Activated CD8-positive, alpha-beta memory T cell treated with anti-CD3 and anti-CD28 coated beads for 48 hours (primary cell): ENCODE measurements around the gene NKPD1.
"Not testable (repeated sequence)": the region's sequence is repeated elsewhere in the genome, so short reads cannot be mapped to it uniquely, and the experiment has no call there.

ENCODE experiments used
- DNase-seq, 3 experiments: peaks; one replicate each; pipeline ENCODE4 v3.0.0-alpha.2; 2020; ENCODE audit warnings: low read depth in 2 of 3, low spot score in 2 of 3

Gene NKPD1

DNA sequence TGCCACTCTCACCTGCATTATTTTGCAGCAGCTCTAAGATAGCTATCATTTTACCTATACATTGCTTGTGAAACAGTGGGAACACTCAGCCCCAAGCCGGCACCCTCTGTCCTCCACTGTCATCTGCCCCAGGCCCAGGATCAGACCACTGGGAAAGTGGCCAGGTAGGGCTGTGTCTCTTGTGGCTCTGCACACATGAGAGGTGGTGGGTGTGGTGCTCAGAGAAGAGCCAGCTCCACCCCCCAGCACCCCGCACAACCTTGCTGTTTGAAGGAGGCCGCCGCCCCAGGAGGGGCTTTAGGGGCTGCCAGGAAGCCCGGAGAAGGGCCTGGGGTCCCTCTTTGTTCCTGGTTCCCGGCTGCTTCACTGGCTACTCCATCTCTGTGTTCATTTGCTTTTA, 41.2 kb downstream of the NKPD1 start:
- DNase-seq, result no peak

DNA sequence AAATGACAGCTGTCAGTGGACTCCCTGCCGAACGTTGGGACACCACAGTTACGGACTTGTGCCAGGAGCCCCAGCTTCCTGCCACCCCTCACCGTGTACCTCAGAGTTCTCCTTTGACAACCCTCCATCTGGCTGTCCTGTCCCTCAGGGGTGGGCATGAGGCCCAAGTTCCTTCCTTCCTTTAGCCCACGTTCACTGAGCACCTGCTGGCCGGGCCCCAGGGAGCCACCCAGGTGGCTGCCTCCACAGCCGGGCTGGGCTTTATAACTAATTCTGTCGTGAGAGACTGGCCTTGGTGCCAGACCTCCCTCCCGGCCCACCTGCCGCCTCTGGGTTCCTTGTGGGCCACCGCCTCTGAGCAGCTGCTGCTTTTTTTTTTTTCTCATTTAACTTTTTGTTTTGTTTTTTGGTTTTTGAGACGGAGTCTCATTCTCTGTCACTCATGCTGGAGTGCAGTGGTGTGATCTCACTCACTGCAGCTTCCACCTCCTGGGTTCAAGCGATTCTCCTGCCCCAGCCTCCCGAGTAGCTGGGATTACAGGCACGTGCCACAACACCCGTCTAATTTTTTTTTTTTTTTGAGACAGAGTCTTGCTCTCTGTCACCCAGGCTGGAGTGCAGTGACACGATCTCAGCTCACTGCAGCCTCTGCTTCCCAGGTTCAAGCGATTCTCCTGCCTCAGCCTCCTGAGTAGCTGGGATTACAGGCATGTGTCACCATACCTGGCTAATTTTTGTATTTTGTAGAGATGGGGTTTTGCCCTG, 42.0 kb downstream of the NKPD1 start:
- not testable (repeated sequence) for DNase-seq

DNA sequence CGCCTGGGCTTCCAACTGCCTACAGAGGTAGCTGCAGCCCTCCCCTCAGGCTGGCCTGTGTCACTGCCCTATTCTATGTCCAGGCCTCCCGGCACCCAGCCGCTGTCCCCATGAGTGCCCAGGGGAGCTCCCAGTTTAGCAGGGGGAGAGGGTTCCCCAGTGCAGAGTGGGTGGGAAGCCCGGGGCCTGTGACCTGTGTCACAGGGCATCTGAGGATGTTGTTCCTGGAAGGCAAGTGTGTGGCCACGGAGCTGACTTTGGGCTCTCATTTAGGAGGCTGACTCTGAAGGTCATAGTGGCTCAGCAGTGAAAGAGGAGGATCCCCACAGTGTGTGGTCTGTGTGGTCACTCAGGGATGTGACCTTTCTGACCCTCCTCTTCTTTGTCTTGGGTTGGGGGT, 42.7 kb downstream of the NKPD1 start:
- no peak for DNase-seq

DNA sequence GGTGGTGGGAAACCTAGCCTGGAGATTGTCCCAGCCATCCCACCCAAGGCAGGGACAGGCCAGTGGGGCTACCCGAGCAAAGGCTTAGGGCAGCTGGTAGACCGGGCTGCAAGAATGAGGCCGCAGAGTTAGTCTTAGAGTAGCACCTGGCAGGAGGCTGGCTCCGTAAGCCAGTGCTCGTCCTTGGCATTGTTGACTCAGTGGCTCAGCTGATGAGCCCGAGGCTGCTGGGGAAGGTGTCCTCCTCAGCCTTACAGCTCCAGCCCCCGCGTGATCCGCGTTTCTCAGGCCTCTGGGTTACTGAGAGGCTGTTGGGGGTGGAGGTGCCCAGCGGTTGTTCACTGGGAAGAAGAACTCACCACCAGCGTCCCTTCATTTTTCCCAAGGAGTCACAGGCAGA, 43.1 kb downstream of the NKPD1 start:
- no peak for DNase-seq

DNA sequence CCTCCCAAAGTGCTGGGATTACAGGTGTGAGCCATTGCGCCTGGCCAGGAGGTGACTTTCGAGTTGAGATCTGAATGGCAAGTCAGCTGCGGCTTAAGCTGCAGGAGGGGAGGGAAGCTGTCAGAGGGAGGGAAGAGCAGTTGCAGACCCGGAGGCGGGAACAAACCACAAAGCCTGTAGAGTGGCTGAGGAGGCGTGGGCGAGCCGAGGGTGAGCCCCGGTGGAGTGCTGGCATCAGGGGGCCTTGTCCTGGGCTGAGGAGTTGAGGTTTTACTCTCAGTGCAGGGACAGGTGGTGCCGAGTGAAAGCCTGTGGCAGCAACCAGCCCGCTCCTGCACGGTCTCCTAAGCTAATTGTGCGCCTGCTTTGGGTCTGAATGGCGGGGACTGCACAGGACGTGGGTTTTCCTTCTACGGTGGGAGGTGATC, 43.6 kb downstream of the NKPD1 start:
- DNase-seq, result peak; percentile 47 to 67 (median 50)

DNA sequence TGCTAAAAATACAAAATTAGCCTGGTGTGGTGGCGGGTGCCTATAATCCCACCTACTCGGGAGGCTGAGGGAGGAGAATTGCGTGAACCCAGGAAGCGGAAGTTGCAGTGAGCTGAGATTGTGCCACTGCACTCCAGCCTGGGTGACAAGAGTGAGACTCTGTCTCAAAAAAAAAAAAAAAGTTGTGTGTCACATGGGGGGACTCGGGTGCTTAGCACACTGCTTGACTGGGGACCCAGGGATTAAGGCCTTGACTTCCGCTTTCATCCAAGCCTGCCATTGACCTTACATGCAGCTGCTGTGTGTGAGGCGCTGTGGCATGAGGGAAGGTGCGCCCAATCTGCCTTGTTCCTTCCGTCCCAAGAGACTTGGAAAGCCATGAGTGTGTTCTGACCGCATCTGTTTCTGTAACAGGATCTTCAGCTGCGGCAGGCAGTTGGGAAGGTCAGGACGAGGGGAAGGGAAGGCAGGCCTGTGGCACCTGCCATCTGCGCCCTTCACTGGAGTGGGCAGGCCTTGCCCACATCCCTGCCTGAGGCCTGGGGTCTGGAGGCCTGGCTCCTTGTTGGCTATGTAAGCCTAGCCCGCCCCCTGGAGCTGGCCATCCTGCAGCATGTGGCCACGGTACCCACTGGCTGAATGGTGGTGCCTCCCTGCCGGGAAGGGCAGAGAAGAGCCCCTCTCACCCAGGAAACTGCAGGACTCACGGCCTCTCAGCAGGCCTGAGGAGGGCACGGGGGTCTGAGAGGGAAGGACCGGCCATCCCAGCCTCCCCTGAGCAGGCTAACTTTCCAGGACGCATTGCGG, 44.8 kb downstream of the NKPD1 start:
- no peak for DNase-seq

DNA sequence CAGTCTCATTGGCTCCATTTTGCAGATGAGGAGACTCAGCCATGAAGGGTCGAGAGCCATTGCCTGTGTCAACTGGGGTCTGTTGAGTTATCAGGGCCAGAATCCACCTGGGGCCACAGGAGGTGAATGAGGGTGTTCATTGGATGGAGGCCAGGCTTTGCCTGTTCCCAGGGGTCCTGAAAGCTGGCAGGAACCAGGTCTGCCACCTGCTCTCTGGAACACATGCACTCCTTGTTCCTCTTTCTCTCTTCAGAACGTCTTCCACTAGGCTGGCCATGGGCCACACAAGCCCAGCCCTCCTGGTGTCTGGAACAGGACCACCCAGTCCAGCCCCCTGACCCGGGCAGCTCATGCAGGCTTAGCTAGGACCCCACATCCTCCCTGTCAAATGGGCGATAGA, 46.7 kb downstream of the NKPD1 start:
- DNase-seq, result no peak

DNA sequence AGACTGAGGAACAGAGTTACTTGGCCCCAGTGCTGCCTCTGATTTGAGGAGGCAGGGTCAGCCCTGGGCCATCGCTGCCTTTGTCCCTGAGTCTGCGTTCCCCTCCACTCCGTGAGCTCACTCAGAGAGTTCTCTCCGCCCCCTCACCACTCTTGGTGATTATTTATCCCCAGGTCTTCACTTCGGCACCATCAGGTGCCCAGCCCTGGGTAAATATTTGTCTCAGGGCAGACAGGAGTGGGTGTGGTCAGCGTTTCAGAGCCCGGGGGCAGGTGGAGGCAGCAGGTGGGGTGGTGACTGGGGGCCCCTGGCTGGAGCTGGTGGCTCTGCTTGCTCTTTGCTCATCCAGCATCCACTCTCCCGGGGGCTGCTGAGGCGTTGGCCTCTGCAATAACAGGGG, 47.2 kb downstream of the NKPD1 start:
- DNase-seq, result no peak

DNA sequence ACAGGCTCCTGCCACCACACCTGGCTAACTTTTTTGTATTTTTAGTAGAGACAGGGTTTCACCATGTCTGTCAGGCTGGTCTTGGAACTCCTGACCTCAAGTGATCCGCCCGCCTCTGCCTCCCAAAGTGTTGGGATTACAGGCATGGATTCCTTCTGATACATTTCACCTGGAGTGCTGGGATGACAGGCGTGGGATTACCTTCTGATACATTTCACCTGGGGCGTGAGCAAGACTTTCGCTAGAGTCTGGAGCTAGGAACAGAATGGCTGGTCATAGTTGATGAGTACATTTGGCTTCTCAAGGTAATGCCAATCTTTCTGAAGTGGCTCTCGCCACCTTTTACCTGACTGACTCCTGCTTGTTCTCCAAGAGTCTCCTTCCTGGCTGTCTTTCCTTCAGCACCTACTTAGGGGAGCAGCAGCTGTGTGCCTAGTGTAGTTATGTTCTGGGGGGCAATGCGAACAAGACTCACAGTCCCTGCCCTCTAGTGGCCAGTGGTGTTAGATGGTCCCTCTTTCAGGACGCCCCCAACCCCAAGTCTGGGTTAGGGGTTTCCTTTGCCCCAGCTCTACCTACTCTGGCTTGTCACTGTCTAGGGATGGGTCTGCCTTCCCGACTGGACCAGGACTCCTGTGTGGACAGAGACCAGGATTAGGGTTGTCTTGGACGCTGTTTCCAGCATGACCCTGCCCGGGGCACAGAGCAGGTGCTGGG, 48.5 kb downstream of the NKPD1 start:
- DNase-seq, result no peak
